HepG2 (cell line): ENCODE data around the gene LRRC19. TPM values are rescaled to one million over a fixed set of nuclear protein-coding genes. Genes with fewer than 3 reads are reported as not detected.

Experiments used
- ARNT ChIP-seq: fragments of 450-650 bp; IDR thresholded peaks from 2 replicates; pipeline ENCODE4 v1.6.1; 2017
- CBX1 ChIP-seq: IDR thresholded peaks from one replicate; pipeline ENCODE4 v1.6.1; 2016; ENCODE audit warnings: antibody characterized with exemption, low read depth
- MEIS1 ChIP-seq: sonication (generic); formaldehyde crosslinking; IDR thresholded peaks from 2 replicates; pipeline ENCODE4 v1.9.0; 2021; ENCODE audit warnings: mild to moderate bottlenecking, missing genetic modification reagents, moderate library complexity, borderline replicate concordance
- MXD4 ChIP-seq: IDR thresholded peaks from 2 replicates; pipeline ENCODE4 v1.6.1; 2016; ENCODE audit warnings: mild to moderate bottlenecking, missing biosample characterization, missing genetic modification reagents
- ONECUT2 ChIP-seq: sonication (generic); formaldehyde crosslinking; IDR thresholded peaks from 2 replicates; pipeline ENCODE4 v1.4.0; 2020; ENCODE audit warnings: missing genetic modification reagents
- PPARG ChIP-seq: conservative IDR thresholded peaks from 2 replicates; pipeline ENCODE4 v1.6.1; 2016; ENCODE audit warnings: missing biosample characterization, missing genetic modification reagents
- SNRNP70 ChIP-seq: fragments of 200-400 bp; formaldehyde crosslinking; IDR thresholded peaks from 2 replicates; pipeline ENCODE4 v1.6.1; 2017; ENCODE audit warnings: mild to moderate bottlenecking, low read depth, low read length, moderate library complexity
- SP4 ChIP-seq: sonication (generic); formaldehyde crosslinking; IDR thresholded peaks from 2 replicates; pipeline ENCODE4 v1.8.1; 2023; ENCODE audit warnings: mild to moderate bottlenecking, missing genetic modification reagents
- ZFP36L1 ChIP-seq: sonication (generic); formaldehyde crosslinking; IDR thresholded peaks from 2 replicates; pipeline ENCODE4 v1.8.0; 2022; ENCODE audit warnings: mild to moderate bottlenecking, missing genetic modification reagents, moderate library complexity
- ZNF12 ChIP-seq: sonication (generic); formaldehyde crosslinking; IDR thresholded peaks from 2 replicates; pipeline ENCODE4 v1.5.0; 2020; ENCODE audit warnings: missing genetic modification reagents
- ZNF33B ChIP-seq: sonication (generic); formaldehyde crosslinking; IDR thresholded peaks from 2 replicates; pipeline ENCODE4 v1.5.1; 2020; ENCODE audit warnings: mild to moderate bottlenecking, missing genetic modification reagents
- ZNF547 ChIP-seq: sonication (generic); formaldehyde crosslinking; IDR thresholded peaks from 2 replicates; pipeline ENCODE4 v1.5.1; 2020; ENCODE audit warnings: mild to moderate bottlenecking, missing genetic modification reagents
- ZNF564 ChIP-seq: sonication (generic); formaldehyde crosslinking; IDR thresholded peaks from 2 replicates; pipeline ENCODE4 v1.8.1; 2023; ENCODE audit warnings: mild to moderate bottlenecking, missing genetic modification reagents
- polyA plus RNA-seq, 8 experiments: library from polyadenylated mRNA; depleted of rRNA in 3 of 8; stranded (reverse) in 7 of 8; unstranded in 1 of 8; fragments of >200 nt; fragmentation: Illumina TruSeq in 4 of 8; extraction: Trizol in 4 of 8; gene quantifications; 2 replicates each; pipeline versions ENCODE4 v1.2.1 to v1.2.3, GENCODE V29; 2011 to 2016; ENCODE audit warnings: low read depth in 4 of 8, missing spikeins in 1 of 8, mixed read lengths in 1 of 8; ENCODE audit not compliant: insufficient read depth in 1 of 8
- total RNA-seq, 5 experiments: library from RNA; depleted of rRNA; stranded (reverse); fragments of >200 nt; fragmentation: Illumina TruSeq; extraction: Trizol; gene quantifications; 2 replicates each; pipeline ENCODE4 v1.2.3, GENCODE V29; 2016; ENCODE audit warnings: low read depth in 1 of 5
- TF ChIP-seq, protein P1 (sequence below): sonication (generic); formaldehyde crosslinking; conservative IDR thresholded peaks from 2 replicates; pipeline ENCODE4 v1.8.0; 2022; ENCODE audit warnings: mild to moderate bottlenecking, moderate library complexity, missing genetic modification reagents
- TF ChIP-seq, protein P2 (sequence below): sonication (generic); formaldehyde crosslinking; IDR thresholded peaks from 2 replicates; pipeline ENCODE4 v1.9.0; 2021; ENCODE audit warnings: mild to moderate bottlenecking, missing genetic modification reagents
- TF ChIP-seq, protein P3 (sequence below): IDR thresholded peaks from 2 replicates; pipeline ENCODE4 v1.6.1; 2016

The LRRC19 gene
- total and polyA plus RNA-seq, 2 of the 13 experiments (the other 11 are each of a cell fraction or from before 2014, with no cell fraction given): not detected

DNA sequence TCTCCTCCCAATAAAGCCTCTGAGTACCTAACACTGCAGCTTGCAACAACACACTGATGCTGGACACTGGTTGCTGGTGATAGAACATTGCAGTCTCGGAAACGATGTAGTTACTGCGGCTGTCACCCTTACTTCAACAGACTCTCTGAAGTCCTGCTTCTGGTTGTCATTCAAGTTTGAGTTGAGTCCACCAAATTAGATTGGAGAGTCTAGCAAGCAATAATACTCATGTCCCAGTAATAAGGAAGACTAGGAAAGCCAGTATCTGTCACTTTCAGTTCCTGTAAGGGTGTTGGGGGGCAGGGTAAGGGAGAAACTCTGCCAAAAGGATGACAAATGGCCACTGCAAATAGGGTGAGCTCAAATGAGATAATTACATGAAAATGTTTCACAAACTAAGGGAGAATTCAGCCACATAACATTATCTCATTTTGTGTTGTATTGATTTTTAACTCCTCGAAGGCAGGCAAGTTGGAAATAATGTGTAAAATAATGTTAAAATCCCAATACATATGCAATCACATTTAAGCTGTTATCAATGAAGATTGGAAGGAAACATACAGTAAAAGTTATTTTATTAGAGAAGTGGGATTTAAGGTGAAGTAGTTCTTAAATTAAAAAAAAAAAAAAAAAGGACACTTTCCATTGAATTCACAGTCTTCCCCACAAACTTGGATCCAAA is 50.1 kb downstream of the LRRC19 start (continued):
- TF ChIP-seq, protein P1, sequence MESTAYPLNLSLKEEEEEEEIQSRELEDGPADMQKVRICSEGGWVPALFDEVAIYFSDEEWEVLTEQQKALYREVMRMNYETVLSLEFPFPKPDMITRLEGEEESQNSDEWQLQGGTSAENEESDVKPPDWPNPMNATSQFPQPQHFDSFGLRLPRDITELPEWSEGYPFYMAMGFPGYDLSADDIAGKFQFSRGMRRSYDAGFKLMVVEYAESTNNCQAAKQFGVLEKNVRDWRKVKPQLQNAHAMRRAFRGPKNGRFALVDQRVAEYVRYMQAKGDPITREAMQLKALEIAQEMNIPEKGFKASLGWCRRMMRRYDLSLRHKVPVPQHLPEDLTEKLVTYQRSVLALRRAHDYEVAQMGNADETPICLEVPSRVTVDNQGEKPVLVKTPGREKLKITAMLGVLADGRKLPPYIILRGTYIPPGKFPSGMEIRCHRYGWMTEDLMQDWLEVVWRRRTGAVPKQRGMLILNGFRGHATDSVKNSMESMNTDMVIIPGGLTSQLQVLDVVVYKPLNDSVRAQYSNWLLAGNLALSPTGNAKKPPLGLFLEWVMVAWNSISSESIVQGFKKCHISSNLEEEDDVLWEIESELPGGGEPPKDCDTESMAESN: no peak
- 0 out of 2 replicates have a peak, but pooled peaks have one; percentile 32 for TF ChIP-seq ZFP36L1 (CRISPR knock-in tag)
- TF ChIP-seq SNRNP70: no peak
- no peak for TF ChIP-seq ZNF33B (CRISPR knock-in tag)
- TF ChIP-seq PPARG (CRISPR knock-in tag): no peak
- TF ChIP-seq SP4 (CRISPR knock-in tag): no peak
- TF ChIP-seq MXD4: no peak
- TF ChIP-seq CBX1: no peak
- 0 out of 2 replicates have a peak, but pooled peaks have one; percentile 15 for TF ChIP-seq ONECUT2 (CRISPR knock-in tag)
- TF ChIP-seq ARNT: no peak
- TF ChIP-seq, protein P2, sequence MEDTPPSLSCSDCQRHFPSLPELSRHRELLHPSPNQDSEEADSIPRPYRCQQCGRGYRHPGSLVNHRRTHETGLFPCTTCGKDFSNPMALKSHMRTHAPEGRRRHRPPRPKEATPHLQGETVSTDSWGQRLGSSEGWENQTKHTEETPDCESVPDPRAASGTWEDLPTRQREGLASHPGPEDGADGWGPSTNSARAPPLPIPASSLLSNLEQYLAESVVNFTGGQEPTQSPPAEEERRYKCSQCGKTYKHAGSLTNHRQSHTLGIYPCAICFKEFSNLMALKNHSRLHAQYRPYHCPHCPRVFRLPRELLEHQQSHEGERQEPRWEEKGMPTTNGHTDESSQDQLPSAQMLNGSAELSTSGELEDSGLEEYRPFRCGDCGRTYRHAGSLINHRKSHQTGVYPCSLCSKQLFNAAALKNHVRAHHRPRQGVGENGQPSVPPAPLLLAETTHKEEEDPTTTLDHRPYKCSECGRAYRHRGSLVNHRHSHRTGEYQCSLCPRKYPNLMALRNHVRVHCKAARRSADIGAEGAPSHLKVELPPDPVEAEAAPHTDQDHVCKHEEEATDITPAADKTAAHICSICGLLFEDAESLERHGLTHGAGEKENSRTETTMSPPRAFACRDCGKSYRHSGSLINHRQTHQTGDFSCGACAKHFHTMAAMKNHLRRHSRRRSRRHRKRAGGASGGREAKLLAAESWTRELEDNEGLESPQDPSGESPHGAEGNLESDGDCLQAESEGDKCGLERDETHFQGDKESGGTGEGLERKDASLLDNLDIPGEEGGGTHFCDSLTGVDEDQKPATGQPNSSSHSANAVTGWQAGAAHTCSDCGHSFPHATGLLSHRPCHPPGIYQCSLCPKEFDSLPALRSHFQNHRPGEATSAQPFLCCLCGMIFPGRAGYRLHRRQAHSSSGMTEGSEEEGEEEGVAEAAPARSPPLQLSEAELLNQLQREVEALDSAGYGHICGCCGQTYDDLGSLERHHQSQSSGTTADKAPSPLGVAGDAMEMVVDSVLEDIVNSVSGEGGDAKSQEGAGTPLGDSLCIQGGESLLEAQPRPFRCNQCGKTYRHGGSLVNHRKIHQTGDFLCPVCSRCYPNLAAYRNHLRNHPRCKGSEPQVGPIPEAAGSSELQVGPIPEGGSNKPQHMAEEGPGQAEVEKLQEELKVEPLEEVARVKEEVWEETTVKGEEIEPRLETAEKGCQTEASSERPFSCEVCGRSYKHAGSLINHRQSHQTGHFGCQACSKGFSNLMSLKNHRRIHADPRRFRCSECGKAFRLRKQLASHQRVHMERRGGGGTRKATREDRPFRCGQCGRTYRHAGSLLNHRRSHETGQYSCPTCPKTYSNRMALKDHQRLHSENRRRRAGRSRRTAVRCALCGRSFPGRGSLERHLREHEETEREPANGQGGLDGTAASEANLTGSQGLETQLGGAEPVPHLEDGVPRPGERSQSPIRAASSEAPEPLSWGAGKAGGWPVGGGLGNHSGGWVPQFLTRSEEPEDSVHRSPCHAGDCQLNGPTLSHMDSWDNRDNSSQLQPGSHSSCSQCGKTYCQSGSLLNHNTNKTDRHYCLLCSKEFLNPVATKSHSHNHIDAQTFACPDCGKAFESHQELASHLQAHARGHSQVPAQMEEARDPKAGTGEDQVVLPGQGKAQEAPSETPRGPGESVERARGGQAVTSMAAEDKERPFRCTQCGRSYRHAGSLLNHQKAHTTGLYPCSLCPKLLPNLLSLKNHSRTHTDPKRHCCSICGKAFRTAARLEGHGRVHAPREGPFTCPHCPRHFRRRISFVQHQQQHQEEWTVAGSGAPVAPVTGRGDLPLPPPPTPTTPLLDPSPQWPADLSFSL: no peak
- TF ChIP-seq MEIS1: no peak
- no peak for TF ChIP-seq ZNF564 (CRISPR knock-in tag)
- TF ChIP-seq ZNF547 (CRISPR knock-in tag): peak; percentile 42; the same call in 1 of the 2 replicates
- 0 out of 2 replicates have a peak, but pooled peaks have one; percentile 19 for TF ChIP-seq ZNF12 (CRISPR knock-in tag)
- TF ChIP-seq, protein P3, sequence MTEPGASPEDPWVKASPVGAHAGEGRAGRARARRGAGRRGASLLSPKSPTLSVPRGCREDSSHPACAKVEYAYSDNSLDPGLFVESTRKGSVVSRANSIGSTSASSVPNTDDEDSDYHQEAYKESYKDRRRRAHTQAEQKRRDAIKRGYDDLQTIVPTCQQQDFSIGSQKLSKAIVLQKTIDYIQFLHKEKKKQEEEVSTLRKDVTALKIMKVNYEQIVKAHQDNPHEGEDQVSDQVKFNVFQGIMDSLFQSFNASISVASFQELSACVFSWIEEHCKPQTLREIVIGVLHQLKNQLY (CRISPR knock-in tag): no peak
